T follicular helper cell (primary cell): ENCODE results near the gene DSN1.
A peak's percentile ranks its signal among the peaks of the same experiment; 100 is the strongest.
"Not testable (repeated sequence)": the region's sequence is repeated elsewhere in the genome, so short reads cannot be mapped to it uniquely, and the experiment has no call there.

Experiments used
- DNase-seq: peaks from one replicate; pipeline ENCODE4 v3.0.0-alpha.2; 2020; ENCODE audit warnings: low read depth
- total RNA-seq, 2 experiments: gene quantifications; one replicate each; lab custom pipeline; 2026; lab: John Stamatoyannopoulos, UW

The DSN1 gene, protein sequence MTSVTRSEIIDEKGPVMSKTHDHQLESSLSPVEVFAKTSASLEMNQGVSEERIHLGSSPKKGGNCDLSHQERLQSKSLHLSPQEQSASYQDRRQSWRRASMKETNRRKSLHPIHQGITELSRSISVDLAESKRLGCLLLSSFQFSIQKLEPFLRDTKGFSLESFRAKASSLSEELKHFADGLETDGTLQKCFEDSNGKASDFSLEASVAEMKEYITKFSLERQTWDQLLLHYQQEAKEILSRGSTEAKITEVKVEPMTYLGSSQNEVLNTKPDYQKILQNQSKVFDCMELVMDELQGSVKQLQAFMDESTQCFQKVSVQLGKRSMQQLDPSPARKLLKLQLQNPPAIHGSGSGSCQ
- 10.4 to 14.3 reads per million in 2 experiments for total RNA-seq

DNA sequence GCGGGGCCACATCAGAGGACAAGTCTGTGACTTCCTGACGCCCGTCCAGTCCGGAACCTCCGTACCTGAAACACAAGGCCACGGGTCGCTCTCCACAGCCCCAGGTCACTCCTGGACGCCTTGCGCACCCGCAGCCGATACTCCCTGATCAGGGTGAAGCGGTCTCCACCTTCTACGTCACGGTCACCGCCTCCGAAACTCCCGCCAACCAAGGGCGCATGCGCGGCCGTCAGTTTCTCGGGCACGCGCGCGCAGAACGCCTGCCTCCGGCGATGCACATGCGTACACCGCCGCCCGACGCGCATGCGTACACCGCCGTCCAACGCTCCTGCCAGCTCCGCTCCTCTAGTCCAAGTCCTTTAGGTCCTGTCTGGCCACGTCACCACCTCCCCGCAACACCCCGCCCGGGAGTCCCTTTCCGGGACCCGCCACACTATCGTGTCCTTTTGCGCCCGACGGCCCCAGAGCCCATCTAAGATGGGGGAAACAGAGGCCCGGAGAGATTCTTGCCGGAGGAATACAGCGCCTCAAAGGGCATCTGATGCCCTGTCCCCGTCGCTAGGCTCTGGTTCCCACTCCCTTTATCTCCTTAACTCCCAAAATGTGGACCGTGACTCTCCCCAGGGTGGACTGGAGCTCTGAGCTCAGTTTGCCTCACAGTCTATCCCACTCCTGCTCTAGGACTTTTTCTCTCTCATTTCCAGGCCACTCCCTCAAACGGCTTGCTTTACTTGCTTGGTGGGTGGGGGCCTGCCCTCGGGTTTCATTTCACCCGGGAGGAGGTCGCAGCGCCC lies at the start of gene DSN1:
Gene DSN1 (minus strand): TSS at position 167 of the 794 bp plus-strand sequence. CDS start 2,305 bp downstream, outside the sequence.
- peak; percentile 95 for DNase-seq

DNA sequence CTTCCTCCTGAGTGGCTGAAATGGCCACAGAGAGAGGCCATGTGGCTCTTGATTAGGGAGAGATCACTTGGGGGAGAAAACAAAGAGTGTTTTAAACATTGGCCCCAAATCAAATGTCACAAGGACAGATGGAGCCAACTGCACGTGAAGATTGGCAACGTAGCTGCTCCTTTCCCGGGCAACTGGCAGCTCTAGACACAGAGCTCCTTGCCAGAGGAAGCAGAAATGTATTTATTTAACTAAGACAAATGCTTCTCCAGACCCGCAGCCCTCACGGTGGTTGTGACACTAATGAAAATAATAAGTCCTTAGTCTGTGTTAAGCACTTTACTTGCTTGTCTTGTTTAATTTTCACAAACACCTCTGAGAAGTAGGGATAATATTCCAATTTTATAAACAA lies 49.6 kb upstream of the DSN1 start:
- DNase-seq: no peak

DNA sequence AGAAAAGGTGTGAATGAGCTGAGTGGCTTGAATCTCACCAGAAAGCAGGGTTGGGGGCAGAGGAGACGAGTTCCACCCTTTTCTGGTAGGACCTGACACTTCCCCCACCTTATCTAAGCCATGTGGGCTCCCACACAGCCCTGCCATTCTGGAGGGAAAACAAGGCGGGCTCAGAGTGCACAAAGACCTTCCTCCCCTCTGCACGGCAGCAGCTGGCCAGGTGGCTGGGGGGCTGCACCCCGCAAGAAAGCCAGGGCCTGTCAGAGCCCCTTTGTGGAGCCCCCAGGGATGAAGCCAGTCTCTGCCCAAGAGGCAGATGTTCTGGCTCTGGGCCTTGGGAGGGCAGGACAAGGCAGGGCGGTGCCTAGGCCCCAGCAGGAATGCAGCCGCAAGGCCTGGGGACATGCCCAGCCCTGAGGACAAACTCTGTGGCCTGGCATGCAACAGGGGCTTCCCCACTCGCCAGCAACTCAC lies 48.4 kb upstream of the DSN1 start:
- DNase-seq: no peak

DNA sequence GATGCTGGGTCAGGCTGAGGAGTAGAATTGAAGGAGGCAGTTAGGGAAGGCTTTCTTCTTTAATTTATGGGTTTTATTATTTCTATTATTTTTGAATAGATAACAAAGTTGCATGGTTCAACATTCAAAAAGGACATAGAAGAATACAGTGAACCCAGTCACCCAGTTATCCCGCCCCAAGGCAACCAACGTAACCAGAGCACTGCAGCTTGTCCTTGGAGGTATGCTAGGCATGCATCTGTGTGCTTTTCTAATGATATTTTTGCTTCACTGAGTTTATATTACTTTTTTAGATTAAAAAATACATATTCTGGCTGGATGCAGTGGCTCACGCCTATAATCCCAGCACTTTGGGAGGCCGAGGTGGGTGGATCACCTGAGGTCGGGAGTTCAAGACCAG lies 47.4 kb upstream of the DSN1 start:
- DNase-seq: no peak

DNA sequence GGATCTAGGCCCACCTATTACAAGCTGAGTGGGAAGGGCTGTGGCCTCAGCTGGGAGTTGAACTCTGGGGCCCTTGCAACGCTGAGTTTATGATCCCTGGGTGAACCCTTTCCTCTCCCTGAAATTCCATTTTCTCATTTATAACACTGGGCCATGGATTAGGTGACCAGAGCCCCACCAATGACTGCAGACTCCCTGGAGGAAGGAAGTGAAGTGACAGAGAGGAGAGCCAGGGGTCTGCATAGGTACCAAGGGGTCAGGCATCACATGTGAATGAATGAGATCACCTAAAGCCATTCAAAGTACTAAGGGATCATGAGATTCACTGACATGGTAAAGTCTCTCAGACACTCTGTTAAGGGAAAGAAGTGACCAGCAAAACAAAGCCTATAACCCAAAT lies 46.5 kb upstream of the DSN1 start:
- no peak for DNase-seq

DNA sequence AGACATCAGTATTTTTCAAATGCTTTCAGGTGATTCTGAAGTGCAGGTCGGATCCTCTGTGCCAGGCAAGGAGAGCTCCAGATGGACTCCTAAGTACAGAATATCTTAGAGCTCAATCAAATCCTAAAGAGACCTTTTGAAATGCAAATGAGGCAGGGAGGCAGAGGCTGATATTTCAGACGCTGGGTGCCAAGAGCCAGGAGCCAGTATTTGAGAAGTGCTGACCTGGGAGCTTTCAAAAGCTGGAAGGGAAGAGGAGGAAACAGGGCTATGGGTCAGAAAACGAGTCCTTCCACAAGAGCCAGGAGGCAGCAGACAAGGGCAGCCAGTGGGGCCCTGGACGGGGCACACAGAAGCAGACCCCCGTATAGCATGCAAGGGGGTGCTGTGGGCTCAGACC lies 46.1 kb upstream of the DSN1 start:
- no peak for DNase-seq

DNA sequence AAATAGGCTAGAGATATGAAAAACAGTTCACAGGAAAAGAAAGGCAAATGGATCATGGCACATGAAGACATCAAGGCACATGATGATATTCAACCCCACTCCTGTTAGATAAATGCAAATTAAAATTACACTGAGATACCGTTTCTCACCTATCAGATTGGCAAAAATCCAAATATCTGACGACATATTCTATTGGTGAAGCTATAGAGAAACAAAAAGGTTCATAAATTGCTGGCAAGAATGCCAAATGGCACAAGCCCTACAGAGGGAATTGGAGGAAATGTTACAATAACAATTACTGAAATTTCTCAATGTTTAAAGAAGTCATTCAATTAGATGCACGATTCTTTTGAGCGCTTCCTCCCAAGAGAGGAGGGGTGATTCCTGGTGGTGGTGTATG lies 45.3 kb upstream of the DSN1 start:
- DNase-seq: no peak

DNA sequence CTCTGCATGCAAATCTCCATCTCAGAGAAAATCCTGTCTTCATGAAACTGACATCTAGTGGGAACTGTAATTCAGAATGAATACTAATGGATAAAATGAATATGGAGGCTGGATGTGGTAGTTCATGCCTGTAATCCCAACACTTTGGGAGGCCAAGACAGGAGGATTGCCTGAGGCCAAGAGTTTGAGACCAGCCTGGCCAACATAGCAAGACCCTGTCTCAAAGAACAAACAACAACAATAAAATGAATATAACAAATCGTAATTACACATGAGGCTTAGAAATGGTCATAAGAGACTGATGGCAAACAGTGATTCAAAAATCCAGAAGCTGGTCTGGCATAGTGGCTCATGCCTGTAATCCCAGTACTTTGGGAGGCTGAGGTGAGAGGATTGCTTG lies 44.6 kb upstream of the DSN1 start:
- no peak for DNase-seq

DNA sequence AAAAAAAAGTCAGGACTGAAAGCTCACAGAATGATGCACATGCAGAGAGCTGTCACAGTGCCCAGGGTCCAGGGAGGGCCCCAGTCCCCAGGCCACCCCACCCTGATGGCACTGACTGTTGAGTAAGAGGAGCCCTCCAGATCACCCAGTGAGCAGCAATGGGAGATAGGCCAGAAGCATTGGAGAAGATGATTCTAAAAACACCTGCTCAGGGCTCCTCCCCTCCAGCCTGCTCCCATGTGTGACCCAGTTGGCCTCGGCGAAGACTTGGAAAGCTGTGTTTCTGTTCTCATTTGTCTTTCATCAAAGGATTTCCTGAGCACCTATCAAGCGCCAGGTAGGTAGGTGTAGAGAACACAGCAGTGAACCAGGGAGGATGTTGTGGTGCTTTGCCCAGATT lies 43.9 kb upstream of the DSN1 start:
- no peak for DNase-seq

DNA sequence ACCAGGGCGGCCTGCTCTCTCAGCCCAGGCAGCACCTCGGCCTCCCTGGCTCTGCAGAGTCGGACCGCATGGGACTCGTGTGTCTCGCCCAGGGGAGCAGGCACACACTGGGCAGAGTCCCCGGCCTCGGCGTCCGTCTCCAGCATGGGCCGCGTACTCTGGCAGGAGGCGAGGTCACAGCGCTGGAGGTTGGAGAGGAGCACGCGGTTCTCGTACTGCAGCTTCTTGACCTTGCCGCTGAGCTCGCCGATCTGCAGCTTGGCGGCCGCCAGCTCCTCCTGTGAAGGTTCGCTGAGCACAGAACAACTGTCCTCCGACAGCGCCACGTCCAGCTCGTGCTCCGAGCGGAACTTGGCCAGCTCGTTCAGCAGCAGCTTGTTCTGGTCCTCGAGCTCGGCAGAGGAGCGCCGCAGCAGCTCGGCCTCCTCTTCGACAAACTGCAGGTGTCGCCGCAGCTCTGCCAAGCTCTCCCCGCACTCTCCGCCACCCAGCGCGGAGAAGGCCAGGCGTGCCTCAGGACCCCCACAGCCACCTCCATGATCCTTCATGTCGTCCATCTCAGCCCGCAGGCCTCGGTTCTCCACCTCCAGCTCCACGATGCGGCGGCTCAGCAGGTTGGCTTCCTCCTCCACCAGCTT lies 42.0 kb upstream of the DSN1 start:
- DNase-seq: no peak

DNA sequence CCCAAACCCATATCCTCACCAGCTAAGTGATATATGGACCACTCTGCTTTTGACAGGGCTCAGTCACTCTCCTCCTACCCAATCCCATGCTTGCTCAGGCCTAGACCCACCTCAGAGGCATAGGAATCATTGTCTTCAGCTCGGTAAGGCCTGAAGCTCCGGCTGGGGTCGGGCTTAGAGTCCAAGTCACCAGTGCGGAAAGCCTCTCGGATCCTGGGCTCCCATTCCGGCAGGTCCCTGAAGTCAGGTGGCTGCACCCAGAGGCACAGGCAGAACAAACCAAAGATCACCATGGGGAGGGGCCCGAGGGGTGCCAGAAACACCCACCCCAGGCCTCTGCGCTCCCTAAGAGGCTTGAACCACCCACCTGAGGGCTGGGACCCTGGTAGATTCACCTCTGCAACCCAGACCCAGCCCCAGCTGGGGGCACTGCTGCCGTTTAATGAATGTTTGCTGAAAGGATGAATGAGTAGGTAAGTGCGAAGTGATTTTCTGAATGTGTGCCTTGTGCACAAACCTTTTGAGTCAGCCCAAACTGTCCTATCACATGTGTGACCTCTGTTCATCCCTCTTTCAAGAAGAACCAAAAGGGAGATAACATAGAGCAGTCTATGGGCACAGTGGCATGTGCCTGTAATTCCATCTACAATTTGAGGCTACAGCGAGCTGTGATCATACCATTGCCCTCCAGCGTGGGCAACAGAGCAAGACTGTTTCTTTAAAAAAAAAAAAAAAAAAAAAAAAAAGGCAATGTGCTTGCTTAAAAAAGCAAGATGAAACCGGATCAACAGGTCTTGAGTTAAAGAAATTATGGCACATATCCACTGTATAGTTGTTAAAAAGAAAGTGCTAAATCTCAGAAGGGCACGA lies 39.3 kb upstream of the DSN1 start:
- DNase-seq: no peak

DNA sequence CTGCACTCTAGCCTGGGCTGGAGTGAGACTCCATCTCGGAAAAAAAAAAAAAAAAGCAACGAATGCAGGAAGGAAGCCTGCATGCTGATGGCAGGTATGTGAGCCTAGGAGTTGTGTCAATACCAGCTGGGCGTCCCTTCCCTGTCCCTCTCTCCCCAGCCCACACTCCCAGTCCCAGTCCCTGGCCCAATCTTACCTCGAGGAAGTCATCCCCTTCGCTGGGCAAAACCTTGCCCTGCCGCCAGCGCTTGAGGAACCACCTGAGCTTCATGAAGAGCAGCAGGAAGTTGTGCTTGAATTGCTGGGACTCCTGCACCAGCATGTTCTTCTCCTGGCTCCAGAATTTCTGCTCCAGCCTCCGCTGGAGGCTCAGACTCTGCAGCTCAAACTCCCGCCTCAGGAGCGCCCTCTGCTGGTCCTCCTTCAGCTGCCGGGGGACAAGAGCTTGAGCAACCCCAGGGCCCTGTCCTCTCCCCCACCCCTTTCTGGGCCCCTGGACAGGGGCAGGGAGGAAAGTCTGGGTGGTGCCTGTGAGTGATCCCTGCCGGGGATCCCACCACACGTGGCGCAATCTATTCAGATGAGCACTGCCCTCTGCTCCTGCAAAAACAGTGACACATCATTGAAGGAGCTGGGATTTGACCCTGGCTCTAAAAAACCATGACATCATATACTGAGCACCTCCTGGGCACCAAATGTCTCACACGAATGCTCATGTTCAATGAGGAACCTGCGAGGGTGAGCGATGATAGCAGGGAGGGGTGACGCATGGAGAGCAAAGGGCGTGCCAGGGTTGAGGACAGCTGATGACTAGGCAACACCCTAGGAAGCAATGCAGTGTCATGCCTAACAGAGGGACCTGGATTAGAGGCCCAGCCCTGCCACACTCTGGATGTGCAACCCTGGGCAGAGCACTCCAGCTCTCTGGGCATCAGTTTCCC lies 35.0 kb upstream of the DSN1 start:
- DNase-seq: peak; percentile 56

DNA sequence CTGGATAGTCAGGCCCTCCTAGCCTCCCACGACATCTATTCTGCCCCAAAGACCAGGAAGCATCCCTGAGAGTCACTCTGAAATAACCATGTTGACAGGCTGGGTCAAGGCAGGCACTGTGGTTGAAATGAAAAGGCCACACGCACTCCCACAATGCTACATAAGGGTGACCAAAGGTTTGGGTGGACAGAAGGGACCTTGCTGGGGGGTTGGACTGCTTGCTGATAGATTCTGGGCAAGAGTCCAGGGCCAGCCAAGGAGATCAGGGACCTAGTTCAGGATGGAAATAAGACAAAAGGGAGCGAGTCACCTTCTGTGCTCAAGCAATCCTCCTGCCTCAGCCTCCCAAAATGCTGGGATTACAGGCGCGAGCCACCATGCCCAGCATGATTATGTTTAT lies 32.5 kb upstream of the DSN1 start:
- DNase-seq: no peak

DNA sequence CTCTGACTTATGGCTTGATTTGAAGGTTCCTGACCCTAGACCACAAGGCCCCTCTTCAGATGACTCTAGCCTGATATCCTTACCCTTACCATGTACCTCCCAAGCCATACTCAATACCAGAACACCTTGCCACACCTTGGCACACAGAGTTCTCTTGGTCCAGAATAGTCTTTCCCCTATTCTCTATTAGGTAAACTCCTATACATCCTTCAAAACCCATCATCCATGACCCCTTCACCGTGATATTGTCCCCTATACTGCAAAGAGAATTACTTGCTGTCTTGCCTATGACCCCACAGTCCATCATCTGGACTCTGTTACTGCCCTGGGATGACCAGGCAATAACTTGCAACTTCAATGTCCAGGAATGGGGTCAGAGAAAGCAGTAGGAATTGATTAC lies 31.8 kb upstream of the DSN1 start:
- DNase-seq: no peak

DNA sequence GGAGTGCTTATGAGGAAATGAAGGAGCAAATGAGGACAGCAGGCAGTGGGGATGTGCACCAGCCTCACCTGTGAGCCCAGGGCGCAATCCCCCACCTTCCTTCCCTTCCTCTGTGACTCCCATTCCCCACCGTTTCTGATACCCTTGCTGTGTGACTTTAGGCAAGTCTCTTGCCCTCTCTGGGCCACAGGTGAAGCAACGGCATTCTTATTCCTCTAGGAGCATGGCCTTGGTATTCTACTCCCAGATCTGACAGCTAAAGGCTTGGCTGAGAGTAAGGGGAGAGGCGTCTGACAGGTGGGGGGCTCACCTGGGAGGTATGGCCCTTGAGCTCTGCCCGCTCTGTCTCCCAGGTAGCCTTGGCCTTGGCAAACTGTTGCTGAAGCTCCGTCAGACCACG lies 30.9 kb upstream of the DSN1 start:
- no peak for DNase-seq

DNA sequence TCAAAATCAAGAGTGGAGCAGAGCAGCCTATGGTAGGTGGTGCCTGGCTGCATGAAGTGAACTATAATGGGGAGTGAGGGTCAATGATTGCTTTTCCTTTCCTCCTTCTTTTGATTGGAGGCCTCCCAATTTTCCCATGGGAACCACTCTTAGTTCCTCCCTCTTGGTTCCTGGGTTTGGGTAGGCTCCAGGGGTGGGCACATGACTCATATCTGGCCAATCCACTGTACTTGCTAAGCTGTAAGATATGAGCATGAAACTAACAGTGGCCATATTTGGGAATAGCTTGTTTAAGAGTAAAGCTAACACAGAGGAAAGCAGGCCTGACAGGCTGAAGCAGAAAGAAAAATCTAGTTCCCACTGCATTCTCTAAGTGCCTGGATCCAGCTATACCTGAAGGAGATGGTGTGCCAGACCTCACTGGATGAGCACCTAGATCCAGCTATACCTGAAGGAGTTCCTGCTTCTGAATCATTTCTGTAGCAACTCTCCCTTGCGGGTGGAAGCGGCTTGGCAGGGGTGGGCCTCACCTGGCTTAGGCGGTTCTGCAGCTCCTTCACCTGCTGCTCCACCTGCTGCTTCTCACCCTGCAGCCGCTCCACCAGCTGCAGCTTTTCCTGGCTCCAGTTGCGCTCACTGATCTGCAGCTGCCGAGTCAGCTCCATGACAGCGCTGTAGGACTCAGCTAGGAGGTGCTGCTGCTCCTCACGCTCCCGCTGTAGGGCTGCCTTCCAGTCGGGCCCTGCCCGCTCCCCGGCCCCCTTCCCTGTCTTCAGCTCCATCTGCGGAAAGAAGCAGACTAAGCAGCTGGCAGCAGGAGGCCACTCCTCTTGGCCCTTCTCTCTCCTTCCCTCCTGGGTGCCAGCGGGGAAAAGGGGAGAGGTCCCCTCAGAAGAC lies 29.0 kb upstream of the DSN1 start:
- DNase-seq: no peak

DNA sequence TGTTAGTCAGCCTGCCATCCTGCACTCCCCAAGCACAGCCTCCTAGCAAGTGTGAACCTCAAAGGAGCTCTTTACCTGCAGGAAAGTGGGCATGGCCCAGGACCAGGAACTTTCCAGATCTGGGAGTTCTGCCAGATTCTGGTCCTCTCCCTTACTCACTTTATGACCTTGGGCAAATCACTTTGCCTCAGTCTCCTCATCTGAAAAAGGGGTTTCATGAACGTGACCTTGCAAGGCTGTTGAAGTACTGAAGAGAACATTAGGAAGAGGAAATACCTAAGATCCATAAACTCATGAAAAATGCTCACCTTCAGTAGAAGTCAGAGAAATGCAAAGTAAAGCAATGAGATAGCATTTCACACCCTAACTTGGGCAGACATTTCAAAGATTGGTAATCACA lies 26.8 kb upstream of the DSN1 start:
- DNase-seq: no peak

DNA sequence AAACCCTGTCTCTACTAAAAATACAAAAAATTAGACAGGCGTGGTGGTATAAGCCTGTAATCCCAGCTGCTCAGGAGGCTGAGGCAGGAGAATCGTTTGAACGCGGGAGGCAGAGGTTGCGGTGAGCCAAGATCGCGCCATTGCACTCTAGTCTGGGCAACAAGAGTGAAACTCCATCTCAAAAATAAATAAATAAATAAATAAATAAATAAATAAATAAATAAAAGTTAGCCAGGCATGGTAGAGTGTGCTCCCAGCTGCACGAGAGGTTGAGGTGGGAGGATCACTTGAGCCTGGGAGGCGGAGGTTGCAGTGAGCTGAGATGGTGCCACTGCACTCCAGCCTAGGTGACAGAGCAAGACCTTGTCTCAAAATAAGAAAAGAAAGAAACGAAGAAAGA lies 25.8 kb upstream of the DSN1 start:
- DNase-seq: not testable (repeated sequence)

DNA sequence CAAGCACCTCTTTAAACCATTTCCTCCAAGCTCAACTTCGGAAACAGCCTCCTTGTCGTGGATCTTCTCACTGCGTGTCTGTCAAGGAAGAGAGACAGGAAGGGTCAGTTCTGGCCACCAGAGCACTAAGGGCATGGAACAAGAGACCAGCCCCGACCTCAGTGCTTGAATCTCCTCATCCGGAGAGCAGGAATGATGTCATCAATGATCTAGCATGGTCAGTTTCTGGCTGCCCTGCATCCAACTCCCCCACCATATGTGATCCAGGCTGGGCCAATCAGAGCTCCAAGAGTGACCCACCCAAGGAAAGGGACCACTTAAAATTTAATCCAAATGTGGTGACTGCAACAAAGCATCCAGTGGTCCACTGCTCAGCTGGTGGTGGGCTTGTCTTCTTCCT lies 23.3 kb upstream of the DSN1 start:
- no peak for DNase-seq

DNA sequence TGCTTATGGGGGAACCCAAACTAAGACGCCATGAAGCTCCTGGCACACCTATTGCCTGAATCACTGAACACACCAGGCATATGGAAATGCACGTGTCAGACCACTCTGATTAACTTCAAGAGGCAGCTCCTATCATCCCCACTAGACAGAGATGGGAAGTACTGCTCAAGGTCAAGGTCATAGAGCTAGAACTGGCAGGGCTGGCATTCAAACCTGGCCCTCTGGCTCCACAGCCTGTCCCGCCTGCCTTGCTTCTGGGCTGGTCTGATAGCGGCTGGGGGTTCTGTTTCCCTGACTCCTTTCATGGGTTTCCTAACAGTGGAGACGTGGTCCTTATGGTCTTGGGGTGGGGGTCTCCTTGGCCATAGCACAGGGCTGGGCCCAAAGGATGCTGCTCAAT lies 22.6 kb upstream of the DSN1 start:
- no peak for DNase-seq
